Measurements from ENCODE around the gene LIPK. TPM values are rescaled to one million over a fixed set of nuclear protein-coding genes. Genes with fewer than 3 reads are reported as not detected.

Gene LIPK
- polyA plus RNA-seq, 1 of the 3 experiments (the other 2 are of a cell fraction): not detected

DNA sequence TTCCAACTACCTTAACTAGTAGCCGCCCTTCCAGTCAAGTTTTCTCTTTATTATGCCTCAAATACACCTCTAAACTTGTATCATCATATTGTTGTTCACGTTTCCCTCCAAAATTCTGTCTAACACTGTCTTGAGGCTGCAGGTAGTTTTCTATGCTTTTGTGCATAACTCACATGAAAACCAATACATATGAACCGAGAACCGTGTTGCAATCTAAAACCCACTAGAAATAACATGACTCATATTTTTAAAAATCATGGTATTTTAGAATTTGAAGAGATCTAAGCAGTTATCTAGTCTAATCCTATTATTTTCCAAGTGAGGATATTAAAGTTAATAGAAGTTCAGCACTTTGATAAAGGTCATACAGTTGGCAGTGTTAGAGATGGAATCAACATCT is 23.6 kb upstream of the LIPK start:
- Histone ChIP-seq H3K36me3 (replicated peaks in 1 of 2; ENCODE audit: control insufficient read depth in 1 of 2, insufficient read depth in 2 of 2, low read length in 1 of 2) (no peaks in the 10 kb centered on the region), H3K9me3 (no peaks in the 10 kb centered on the region), H4K20me1 (ENCODE audit: insufficient read depth) (no peaks in the 10 kb centered on the region), H3K9me2 (no peaks in the 10 kb centered on the region), H3K4me2 (no peak overlapping the region), H3F3A (replicated peaks; ENCODE audit: insufficient read depth) (no peaks in the 10 kb centered on the region), H3K27me3 (ENCODE audit: insufficient read depth) (no peaks in the 10 kb centered on the region), H3K9ac (no peak overlapping the region), H2AFZ (ENCODE audit: low read depth) (no peak overlapping the region), H3K79me2 (ENCODE audit: insufficient read depth) (no peaks in the 10 kb centered on the region), H3K4me3 (ENCODE audit: low read depth in 2 of 2, low read length in 1 of 2) (no peak overlapping the region), H3K27ac (ENCODE audit: low read depth in 2 of 2, low read length in 1 of 2) (no peak overlapping the region), H3K4me1 (ENCODE audit: control insufficient read depth in 1 of 2, insufficient read depth in 2 of 2, low read depth in 1 of 2, low read length in 1 of 2) (no peaks in the 10 kb centered on the region; a peak in 1 of 4 replicates)
- TF ChIP-seq MEF2A (IDR thresholded peaks at IDR 0.05; ENCODE audit: borderline replicate concordance, low read depth) (no peak), RXRA (IDR thresholded peaks at IDR 0.05; ENCODE audit: borderline replicate concordance, low read depth) (no peak), RFX5 (IDR thresholded peaks at IDR 0.05; ENCODE audit: low read length) (no peak), TEAD4 (IDR thresholded peaks at IDR 0.05; ENCODE audit: borderline replicate concordance, insufficient read depth) (no peak), TCF12 (IDR thresholded peaks at IDR 0.05) (no peak), SIN3A (IDR thresholded peaks at IDR 0.05; ENCODE audit: borderline replicate concordance, low read depth, low read length) (no peak), SMC3 (IDR thresholded peaks at IDR 0.05; ENCODE audit: low read depth, low read length) (no peak), FOXM1 (IDR thresholded peaks at IDR 0.05; ENCODE audit: low read depth) (no peak), POLR2AphosphoS5 (IDR thresholded peaks at IDR 0.05; ENCODE audit: low read depth, low read length) (no peak), EP300 (IDR thresholded peaks at IDR 0.05; ENCODE audit: borderline replicate concordance in 1 of 2, low read depth in 1 of 2, low read length in 1 of 2) (no peak), JUND (IDR thresholded peaks at IDR 0.05) (no peak), RCOR1 (IDR thresholded peaks at IDR 0.05; ENCODE audit: low read length) (no peak), ELF1 (IDR thresholded peaks at IDR 0.05) (no peak), MXI1 (IDR thresholded peaks at IDR 0.05; ENCODE audit: low read depth, low read length) (no peak), RAD21 (IDR thresholded peaks at IDR 0.05; ENCODE audit: low read length) (no peak)
- TF ChIP-seq, protein P1, sequence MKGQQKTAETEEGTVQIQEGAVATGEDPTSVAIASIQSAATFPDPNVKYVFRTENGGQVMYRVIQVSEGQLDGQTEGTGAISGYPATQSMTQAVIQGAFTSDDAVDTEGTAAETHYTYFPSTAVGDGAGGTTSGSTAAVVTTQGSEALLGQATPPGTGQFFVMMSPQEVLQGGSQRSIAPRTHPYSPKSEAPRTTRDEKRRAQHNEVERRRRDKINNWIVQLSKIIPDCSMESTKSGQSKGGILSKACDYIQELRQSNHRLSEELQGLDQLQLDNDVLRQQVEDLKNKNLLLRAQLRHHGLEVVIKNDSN (IDR thresholded peaks at IDR 0.05; ENCODE audit: borderline replicate concordance, low read depth): no peak
- TF ChIP-seq, protein P2, sequence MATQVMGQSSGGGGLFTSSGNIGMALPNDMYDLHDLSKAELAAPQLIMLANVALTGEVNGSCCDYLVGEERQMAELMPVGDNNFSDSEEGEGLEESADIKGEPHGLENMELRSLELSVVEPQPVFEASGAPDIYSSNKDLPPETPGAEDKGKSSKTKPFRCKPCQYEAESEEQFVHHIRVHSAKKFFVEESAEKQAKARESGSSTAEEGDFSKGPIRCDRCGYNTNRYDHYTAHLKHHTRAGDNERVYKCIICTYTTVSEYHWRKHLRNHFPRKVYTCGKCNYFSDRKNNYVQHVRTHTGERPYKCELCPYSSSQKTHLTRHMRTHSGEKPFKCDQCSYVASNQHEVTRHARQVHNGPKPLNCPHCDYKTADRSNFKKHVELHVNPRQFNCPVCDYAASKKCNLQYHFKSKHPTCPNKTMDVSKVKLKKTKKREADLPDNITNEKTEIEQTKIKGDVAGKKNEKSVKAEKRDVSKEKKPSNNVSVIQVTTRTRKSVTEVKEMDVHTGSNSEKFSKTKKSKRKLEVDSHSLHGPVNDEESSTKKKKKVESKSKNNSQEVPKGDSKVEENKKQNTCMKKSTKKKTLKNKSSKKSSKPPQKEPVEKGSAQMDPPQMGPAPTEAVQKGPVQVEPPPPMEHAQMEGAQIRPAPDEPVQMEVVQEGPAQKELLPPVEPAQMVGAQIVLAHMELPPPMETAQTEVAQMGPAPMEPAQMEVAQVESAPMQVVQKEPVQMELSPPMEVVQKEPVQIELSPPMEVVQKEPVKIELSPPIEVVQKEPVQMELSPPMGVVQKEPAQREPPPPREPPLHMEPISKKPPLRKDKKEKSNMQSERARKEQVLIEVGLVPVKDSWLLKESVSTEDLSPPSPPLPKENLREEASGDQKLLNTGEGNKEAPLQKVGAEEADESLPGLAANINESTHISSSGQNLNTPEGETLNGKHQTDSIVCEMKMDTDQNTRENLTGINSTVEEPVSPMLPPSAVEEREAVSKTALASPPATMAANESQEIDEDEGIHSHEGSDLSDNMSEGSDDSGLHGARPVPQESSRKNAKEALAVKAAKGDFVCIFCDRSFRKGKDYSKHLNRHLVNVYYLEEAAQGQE (IDR thresholded peaks at IDR 0.05; ENCODE audit: low read depth, low read length): no peak
- TF ChIP-seq, protein P3, sequence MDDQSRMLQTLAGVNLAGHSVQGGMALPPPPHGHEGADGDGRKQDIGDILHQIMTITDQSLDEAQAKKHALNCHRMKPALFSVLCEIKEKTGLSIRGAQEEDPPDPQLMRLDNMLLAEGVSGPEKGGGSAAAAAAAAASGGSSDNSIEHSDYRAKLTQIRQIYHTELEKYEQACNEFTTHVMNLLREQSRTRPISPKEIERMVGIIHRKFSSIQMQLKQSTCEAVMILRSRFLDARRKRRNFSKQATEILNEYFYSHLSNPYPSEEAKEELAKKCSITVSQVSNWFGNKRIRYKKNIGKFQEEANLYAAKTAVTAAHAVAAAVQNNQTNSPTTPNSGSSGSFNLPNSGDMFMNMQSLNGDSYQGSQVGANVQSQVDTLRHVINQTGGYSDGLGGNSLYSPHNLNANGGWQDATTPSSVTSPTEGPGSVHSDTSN (IDR thresholded peaks at IDR 0.05): no peak
- TF ChIP-seq, protein P4, sequence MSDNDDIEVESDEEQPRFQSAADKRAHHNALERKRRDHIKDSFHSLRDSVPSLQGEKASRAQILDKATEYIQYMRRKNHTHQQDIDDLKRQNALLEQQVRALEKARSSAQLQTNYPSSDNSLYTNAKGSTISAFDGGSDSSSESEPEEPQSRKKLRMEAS (IDR thresholded peaks at IDR 0.05; ENCODE audit: low read depth): no peak
- WGBS (ENCODE audit: low lambda C conversion rate): 88% methylated on average over 4 of the region's 4 CpGs
- POLR2A ChIA-PET: no interaction called here
- CTCF ChIA-PET: interaction anchor here (1.0 to 3.6 kb wide), 2 partner anchors 11 to 117 kb away, joined by 3 to 11 read pairs; no protein-coding TSS in a partner anchor
- DNase-seq: no peak
